Testis (tissue), 3 donors: ENCODE results near the gene FCHSD2. TPM values are rescaled to one million over a fixed set of nuclear protein-coding genes. Genes with fewer than 3 reads are reported as not detected.

Experiments
- DNase-seq: peaks from one replicate; pipeline ENCODE4 v3.0.0-alpha.2; 2019
- H3K27ac ChIP-seq, 2 donors: fragments of 200-600 bp; sonication (generic); one replicate each; pipeline ENCODE4 v1.5.1; 2019
- H3K27me3 ChIP-seq: fragments of 200-600 bp; sonication (generic); one replicate; pipeline ENCODE4 v1.5.1; 2019
- H3K36me3 ChIP-seq: fragments of 200-600 bp; sonication (generic); one replicate; pipeline ENCODE4 v1.5.1; 2017; ENCODE audit warnings: low read depth; ENCODE audit errors: missing control alignments
- H3K4me1 ChIP-seq: fragments of 200-600 bp; sonication (generic); one replicate; pipeline ENCODE4 v1.5.1; 2019
- H3K4me3 ChIP-seq, 2 donors: fragments of 200-600 bp; sonication (generic); one replicate each; pipeline ENCODE4 v1.5.1; 2017 to 2019
- H3K9me3 ChIP-seq: fragments of 200-600 bp; sonication (generic); one replicate; pipeline ENCODE4 v1.5.1; 2017
- CTCF ChIP-seq, 3 experiments: fragments of 450-650 bp in 2 of 3; fragments of 200-600 bp in 1 of 3; sonication (generic) in 1 of 3; IDR thresholded peaks; one replicate each; pipeline ENCODE4 v1.5.1; 2016 to 2019; ENCODE audit warnings: antibody characterized with exemption in 3 of 3, mild to moderate bottlenecking in 2 of 3, moderate library complexity in 1 of 3
- POLR2A ChIP-seq: fragments of 450-650 bp; IDR thresholded peaks from one replicate; pipeline ENCODE4 v1.6.1; 2017; ENCODE audit warnings: antibody characterized with exemption, mild to moderate bottlenecking, moderate library complexity
- WGBS, 2 donors: methylation state at CpG; one replicate each; pipeline ENCODE4 v1.1.5; 2018; 5-methylcytosine and 5-hydroxymethylcytosine counted together
- intact Hi-C: fragments of 100-400 bp; cut with DNase I; formaldehyde crosslinking; loops from one replicate; pipeline ENCODE4 v1.15.1; 2023; ENCODE audit warnings: low total_unique reads
- polyA plus RNA-seq: library from polyadenylated mRNA; stranded (reverse); fragments of 350-450 nt; fragmentation: Illumina TruSeq; extraction: RNeasy Lipid Tissue Mini Kit (QIAGEN cat#74804); gene quantifications from one replicate; pipeline ENCODE4 v1.2.3, GENCODE V29; 2014; ENCODE audit warnings: low read depth, low replicate concordance; ENCODE audit not compliant: insufficient read depth
- total RNA-seq, 2 donors: library from RNA; depleted of rRNA; stranded (reverse); fragments of >200 nt; gene quantifications; one replicate each; pipeline ENCODE4 v1.2.3, GENCODE V29; 2016

The FCHSD2 gene
- total and polyA plus RNA-seq, 3 donors from 2014 or later, result 44.0 to 69.6 (median 65.9) TPM

DNA sequence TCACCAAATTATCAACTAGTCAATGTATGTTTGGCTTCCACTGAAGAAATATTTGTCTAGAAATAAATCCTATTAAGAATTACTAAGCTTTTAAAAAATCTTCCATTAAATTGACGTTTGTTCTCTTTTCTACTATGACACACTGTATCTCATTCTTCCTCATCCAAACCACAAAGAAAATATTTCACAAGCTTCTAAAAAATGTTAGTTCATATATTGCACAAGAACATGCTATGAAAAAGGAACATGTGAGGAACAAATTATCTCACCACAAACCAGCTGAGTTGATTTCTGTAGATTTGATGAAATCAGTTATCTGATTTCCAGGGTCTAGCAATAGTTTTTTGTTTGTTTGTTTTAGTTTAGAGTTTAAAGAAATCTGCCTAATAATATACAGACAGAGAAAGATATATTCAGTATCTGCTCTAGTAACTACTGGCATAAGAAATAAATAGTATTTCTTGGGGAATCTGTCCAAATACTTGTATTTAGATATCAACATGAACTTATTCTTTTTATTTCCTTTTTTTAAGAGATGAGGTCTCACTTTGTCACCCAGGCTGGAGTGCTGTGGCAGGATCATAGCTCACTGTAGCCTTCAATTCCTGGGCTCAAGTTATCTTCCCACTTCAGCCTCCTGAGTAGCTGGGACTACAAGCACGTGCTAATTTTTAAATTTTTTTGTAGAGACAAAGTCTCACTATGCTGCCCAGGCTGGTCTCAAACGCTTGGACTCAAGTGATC, 166.2 kb downstream of the FCHSD2 start:
- H3K27ac ChIP-seq, result no peak overlapping the region
- WGBS, 2 donors, result 45 to 67% methylated on average over 2 to 3 of the region's 3 CpGs
- DNase-seq, result no peak

GRCh38 chr11:72974487-72975205, 167.5 kb downstream of the FCHSD2 start:
- TF ChIP-seq POLR2A (no peak), CTCF (IDR thresholded peaks at IDR 0.05) (no peak)
- Histone ChIP-seq H3K4me1 (peaks cover 6% of the 10 kb centered on the region), H3K4me3 (no peak overlapping the region), H3K36me3 (no peaks in the 10 kb centered on the region), H3K9me3 (no peaks in the 10 kb centered on the region), H3K27me3 (no peaks in the 10 kb centered on the region), H3K27ac (no peak overlapping the region)
- no peak for DNase-seq
- intact Hi-C loops, result no loop called here
- 84 to 91% methylated on average over 3 of the region's 3 CpGs for WGBS, 2 donors

More for the DNA sequence above, 166.2 kb downstream of the FCHSD2 start:
- Histone ChIP-seq H3K27me3 (no peaks in the 10 kb centered on the region), H3K4me3 (no peak overlapping the region), H3K4me1 (peaks cover 11% of the 10 kb centered on the region), H3K36me3 (no peaks in the 10 kb centered on the region), H3K9me3 (no peaks in the 10 kb centered on the region)
- TF ChIP-seq POLR2A, result no peak
- no peak for TF ChIP-seq CTCF (IDR thresholded peaks at IDR 0.05)
- intact Hi-C loops, result no loop called here

GRCh38 chr11:72972496-72973128, 169.5 kb downstream of the FCHSD2 start:
- Histone ChIP-seq H3K4me1 (no peaks in the 10 kb centered on the region), H3K36me3 (no peaks in the 10 kb centered on the region), H3K27me3 (no peaks in the 10 kb centered on the region), H3K9me3 (no peaks in the 10 kb centered on the region), H3K4me3 (no peak overlapping the region), H3K27ac (no peak overlapping the region)
- DNase-seq, result no peak
- WGBS, 2 donors, result 86 to 92% methylated on average over 6 of the region's 6 CpGs
- TF ChIP-seq POLR2A (no peak), CTCF (IDR thresholded peaks at IDR 0.05) (no peak)
- intact Hi-C loops, result no loop called here

DNA sequence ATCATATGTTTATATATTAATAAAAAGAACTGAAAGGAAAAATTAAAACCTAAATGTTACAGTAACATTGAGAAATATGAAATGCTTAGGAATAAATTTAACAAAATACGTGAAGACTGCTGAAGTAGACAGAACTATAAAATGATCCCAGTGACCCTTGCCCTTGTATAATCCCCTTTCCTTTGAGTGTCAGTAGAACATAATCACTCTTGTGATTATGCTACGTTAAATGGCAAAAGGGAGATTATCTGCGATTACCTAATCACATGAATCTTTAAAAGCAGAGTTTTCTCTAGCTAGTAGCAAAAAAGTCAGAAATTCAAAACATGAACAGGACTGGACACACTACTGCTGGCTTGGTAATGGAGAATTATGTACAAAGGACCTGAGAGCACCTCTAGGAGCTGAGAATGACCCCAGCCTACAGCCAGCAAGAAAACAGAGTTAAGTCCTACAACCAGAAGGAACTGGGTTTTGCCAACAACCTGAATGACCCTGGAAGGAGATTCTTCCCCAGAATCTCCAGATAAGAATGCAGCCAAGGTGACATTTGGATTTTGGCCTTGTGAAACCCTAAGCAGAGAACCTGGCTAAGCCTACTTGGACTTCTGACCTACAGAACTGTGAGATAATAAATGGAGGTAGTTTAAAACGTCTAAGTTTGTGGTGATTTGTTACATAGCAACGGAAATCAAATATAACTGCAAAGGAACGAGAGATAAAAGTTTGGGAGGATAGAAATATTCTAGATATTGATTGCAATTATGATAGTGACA, 170.7 kb downstream of the FCHSD2 start:
- TF ChIP-seq POLR2A, result no peak
- TF ChIP-seq CTCF (IDR thresholded peaks at IDR 0.05), result no peak
- DNase-seq, result no peak
- Histone ChIP-seq H3K27ac (no peak overlapping the region), H3K4me3 (no peak overlapping the region), H3K4me1 (no peaks in the 10 kb centered on the region), H3K27me3 (no peaks in the 10 kb centered on the region), H3K36me3 (no peaks in the 10 kb centered on the region), H3K9me3 (no peaks in the 10 kb centered on the region)
- WGBS, 2 donors, result 67 to 82% methylated on average over 6 of the region's 6 CpGs
- intact Hi-C loops, result no loop called here
